ENCODE results near the gene TBC1D22A. TPM values are rescaled to one million over a fixed set of nuclear protein-coding genes. Genes with fewer than 3 reads are reported as not detected.

TBC1D22A gene
- total RNA-seq, 1 donor from 2014 or later, result 87.8 TPM

DNA sequence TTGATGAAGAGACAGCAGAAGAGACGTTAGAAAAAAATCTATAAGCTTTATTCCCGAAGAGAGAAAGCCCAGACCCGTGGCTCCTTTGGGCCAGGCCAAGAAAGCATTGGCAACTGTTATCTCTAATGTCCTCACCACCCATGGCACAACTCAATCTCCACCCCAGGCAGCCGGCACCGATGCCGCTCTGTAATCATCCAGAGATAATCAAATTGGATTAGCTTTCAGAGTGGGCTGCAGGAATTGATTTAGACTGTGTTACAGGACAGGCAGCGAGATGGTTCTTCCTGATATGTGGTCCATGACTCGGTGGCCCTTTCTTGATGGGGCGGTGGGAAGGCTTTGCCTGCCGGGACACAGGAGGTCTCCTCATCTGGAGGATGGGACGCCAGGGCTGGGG, 383.9 kb downstream of the TBC1D22A start:
- Histone ChIP-seq H3K4me1 (no peaks in the 10 kb centered on the region), H3K36me3 (no peaks in the 10 kb centered on the region)
- intact Hi-C loops (cut with DNase I), result no loop called here

DNA sequence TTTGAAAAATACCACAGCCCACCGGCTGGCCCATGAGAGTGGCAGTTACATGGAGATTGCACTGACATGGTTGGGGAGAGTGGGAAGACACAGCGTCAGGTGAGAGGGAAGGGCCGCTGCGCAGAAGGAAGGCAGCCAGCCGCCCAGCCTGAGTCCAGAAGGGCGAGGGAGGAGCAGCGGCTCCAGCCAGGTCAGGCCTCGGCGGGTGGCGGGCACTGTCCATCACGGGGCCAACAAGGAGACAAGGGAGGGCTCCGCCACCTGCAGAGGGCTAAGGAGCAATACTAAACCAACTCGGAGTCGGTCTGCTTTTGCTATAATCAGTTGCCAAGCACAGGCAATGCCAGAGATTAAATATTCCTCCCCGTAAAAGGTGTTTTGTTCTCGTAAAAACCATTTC, 384.5 kb downstream of the TBC1D22A start:
- Histone ChIP-seq H3K4me1 (no peaks in the 10 kb centered on the region), H3K36me3 (no peaks in the 10 kb centered on the region), H3K4me3 (no peak overlapping the region), H3K9me3 (no peaks in the 10 kb centered on the region), H3K27ac (no peak overlapping the region), H3K27me3 (no peaks in the 10 kb centered on the region)
- DNase-seq (ENCODE audit: low spot score in 2 of 2), result no peak
- intact Hi-C loops (cut with DNase I), result no loop called here
- TF ChIP-seq, protein P1, sequence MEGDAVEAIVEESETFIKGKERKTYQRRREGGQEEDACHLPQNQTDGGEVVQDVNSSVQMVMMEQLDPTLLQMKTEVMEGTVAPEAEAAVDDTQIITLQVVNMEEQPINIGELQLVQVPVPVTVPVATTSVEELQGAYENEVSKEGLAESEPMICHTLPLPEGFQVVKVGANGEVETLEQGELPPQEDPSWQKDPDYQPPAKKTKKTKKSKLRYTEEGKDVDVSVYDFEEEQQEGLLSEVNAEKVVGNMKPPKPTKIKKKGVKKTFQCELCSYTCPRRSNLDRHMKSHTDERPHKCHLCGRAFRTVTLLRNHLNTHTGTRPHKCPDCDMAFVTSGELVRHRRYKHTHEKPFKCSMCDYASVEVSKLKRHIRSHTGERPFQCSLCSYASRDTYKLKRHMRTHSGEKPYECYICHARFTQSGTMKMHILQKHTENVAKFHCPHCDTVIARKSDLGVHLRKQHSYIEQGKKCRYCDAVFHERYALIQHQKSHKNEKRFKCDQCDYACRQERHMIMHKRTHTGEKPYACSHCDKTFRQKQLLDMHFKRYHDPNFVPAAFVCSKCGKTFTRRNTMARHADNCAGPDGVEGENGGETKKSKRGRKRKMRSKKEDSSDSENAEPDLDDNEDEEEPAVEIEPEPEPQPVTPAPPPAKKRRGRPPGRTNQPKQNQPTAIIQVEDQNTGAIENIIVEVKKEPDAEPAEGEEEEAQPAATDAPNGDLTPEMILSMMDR (IDR thresholded peaks at IDR 0.05), result no peak

More for the DNA sequence above, 383.9 kb downstream of the TBC1D22A start:
- TF ChIP-seq, protein P1 (IDR thresholded peaks at IDR 0.05), result no peak
- no peak overlapping the region for H3K27ac ChIP-seq
- H3K4me3 ChIP-seq, result no peak overlapping the region
- H3K9me3 ChIP-seq, result no peaks in the 10 kb centered on the region
- no peak for DNase-seq (ENCODE audit: low spot score in 2 of 2)
- H3K27me3 ChIP-seq, result no peaks in the 10 kb centered on the region

DNA sequence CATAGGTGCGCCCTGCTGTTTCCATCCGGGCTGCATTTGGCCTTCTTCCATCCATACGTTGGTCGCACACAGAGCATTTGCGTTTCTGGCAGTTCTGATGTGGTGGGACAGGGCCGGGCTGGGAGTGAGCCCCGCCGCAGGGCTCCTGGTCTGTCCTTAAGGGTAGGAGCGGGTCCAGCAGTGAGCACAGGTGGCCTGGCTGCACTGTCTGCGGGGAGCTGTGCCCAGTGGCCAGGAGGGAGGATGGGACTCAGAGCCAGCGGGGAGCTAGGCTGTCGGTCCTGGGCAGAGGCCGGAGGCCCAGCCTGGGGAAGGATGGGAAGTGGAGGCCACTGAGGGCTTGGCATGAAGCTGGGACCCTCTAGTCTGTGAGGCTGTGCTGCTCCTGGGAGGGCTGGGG, 385.1 kb downstream of the TBC1D22A start:
- no peaks in the 10 kb centered on the region for H3K9me3 ChIP-seq
- no peaks in the 10 kb centered on the region for H3K27me3 ChIP-seq
- intact Hi-C loops (cut with DNase I), result no loop called here
- no peaks in the 10 kb centered on the region for H3K36me3 ChIP-seq
- no peaks in the 10 kb centered on the region for H3K4me1 ChIP-seq
- no peak overlapping the region for H3K27ac ChIP-seq
- H3K4me3 ChIP-seq, result no peak overlapping the region
- TF ChIP-seq, protein P1 (IDR thresholded peaks at IDR 0.05), result no peak
- DNase-seq (ENCODE audit: low spot score in 2 of 2), result no peak

DNA sequence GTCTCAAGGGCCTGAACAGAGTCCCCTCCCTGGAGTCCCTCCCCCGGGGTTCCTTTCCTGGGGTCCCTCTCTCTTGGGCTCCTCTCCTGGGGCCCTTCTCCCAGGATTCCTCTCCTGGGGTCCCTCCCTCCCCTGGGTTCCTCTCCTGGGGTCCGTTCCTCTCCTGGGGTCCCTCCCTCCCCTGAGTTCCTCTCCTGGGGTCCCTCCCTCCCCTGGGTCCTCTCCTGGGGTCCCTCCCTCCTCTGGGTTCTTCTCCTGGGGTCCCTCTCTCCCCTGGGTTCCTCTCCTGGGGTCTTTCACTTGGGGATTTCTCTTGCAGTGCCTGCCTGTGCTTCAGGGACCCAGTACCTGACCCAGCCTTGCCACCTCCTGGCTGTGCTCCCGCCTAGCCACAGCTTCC, 386.1 kb downstream of the TBC1D22A start:
- Histone ChIP-seq H3K27ac (no peak overlapping the region), H3K4me1 (no peaks in the 10 kb centered on the region), H3K27me3 (no peaks in the 10 kb centered on the region), H3K4me3 (no peak overlapping the region), H3K9me3 (no peaks in the 10 kb centered on the region), H3K36me3 (no peaks in the 10 kb centered on the region)
- DNase-seq (ENCODE audit: low spot score in 2 of 2), result no peak
- TF ChIP-seq, protein P1 (IDR thresholded peaks at IDR 0.05), result no peak
- intact Hi-C loops (cut with DNase I), result no loop called here

DNA sequence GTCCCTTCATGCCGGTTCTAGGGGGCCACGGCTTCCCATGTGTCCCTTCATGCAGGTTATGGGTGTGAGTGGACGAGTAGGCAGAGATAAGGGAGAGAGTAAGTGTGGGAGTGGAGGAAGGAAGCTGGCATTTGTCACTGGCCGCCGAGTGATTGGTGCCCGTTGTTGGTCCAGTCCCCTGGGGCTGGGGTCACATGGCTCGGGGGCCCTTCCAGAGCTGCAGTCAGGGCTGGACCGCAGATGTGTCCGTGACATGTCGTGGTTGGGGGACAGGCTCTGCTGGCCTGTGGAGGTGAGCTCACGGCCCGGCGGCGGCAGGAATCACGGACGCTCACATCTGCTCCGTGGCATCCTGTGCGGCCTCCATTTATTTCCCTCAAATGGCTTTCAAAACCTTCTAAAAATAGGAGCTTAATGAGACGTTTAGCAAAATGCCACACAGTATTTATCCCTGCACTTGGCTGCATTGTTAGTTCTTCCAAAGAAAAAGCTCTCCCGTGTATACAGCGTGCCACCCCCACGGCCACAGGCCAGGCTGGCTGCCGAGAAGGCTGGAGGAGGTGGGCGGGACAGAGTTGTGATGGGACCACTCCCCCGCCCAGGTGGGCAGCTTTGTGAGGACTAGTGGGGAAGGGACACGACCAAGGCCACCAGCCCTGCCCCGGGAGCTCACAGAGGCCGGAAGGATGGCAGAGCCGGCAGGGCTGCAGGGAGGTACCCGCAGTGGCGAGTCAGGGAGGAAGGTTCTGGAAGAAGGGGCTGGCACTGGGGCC, 386.7 kb downstream of the TBC1D22A start:
- intact Hi-C loops (cut with DNase I), result no loop called here
- Histone ChIP-seq H3K27me3 (no peaks in the 10 kb centered on the region), H3K9me3 (no peaks in the 10 kb centered on the region), H3K36me3 (no peaks in the 10 kb centered on the region), H3K4me1 (peaks cover 0 to 2% of the 10 kb centered on the region in 2 donors), H3K4me3 (no peak overlapping the region), H3K27ac (no peak overlapping the region)
- TF ChIP-seq, protein P1 (IDR thresholded peaks at IDR 0.05), result no peak
- no peak for DNase-seq (ENCODE audit: low spot score in 2 of 2)

All from ascending aorta (tissue), 2 donors.